Renal cortical epithelial cell (primary cell): Measurements from ENCODE around the gene ITIH4. TPM values are rescaled to one million over a fixed set of nuclear protein-coding genes. Genes with fewer than 3 reads are reported as not detected.

Source experiments
- DNase-seq: peaks from one replicate; pipeline ENCODE4 v3.0.0-alpha.2; 2011; ENCODE audit warnings: low read depth
- total RNA-seq: library from RNA; depleted of rRNA; stranded (reverse); fragments of >200 nt; gene quantifications from 2 replicates; pipeline ENCODE4 v1.2.3, GENCODE V29; 2014

Gene ITIH4
- total RNA-seq, 1 donor from 2014 or later, result 1.9 TPM

GRCh38 chr3:52831500-52832301 is 1.2 kb upstream of the ITIH4 start:
- peak; percentile 79 for DNase-seq

GRCh38 chr3:52829906-52830463 is 487 bp downstream of the ITIH4 start:
- peak; percentile 4 for DNase-seq

- no peak for DNase-seq
Measured at GRCh38 chr3:52829482-52829881, 990 bp downstream of the ITIH4 start.

- peak; percentile 84 for DNase-seq
Measured at GRCh38 chr3:52827866-52828376, 2.6 kb downstream of the ITIH4 start.

GRCh38 chr3:52827441-52827840 is 3.0 kb downstream of the ITIH4 start:
- peak; percentile 72 for DNase-seq

- DNase-seq, result no peak
Measured at GRCh38 chr3:52824037-52824436, 6.4 kb downstream of the ITIH4 start.

GRCh38 chr3:52822363-52822762 is 8.1 kb downstream of the ITIH4 start:
- DNase-seq, result no peak

GRCh38 chr3:52820736-52821135 is 9.7 kb downstream of the ITIH4 start:
- DNase-seq, result no peak

GRCh38 chr3:52819936-52820335 is 10.5 kb downstream of the ITIH4 start:
- no peak for DNase-seq

- no peak for DNase-seq
Measured at GRCh38 chr3:52817860-52818259, 12.6 kb downstream of the ITIH4 start.

- DNase-seq, result no peak
Measured at GRCh38 chr3:52817221-52817620, 13.3 kb downstream of the ITIH4 start.

- DNase-seq, result no peak
Measured at GRCh38 chr3:52816654-52817053, 13.8 kb downstream of the ITIH4 start.

GRCh38 chr3:52816199-52816598 is 14.3 kb downstream of the ITIH4 start:
- DNase-seq, result no peak

- no peak for DNase-seq
Measured at GRCh38 chr3:52813810-52814209, 16.7 kb downstream of the ITIH4 start.

- DNase-seq, result no peak
Measured at GRCh38 chr3:52811452-52812011, 18.9 kb downstream of the ITIH4 start.

- no peak for DNase-seq
Measured at GRCh38 chr3:52810923-52811322, 19.5 kb downstream of the ITIH4 start.

- DNase-seq, result no peak
Measured at GRCh38 chr3:52809662-52810377, 20.7 kb downstream of the ITIH4 start.

- DNase-seq, result no peak
Measured at GRCh38 chr3:52809149-52809548, 21.3 kb downstream of the ITIH4 start.

- DNase-seq, result no peak
Measured at GRCh38 chr3:52805270-52806039, 25.0 kb downstream of the ITIH4 start.

GRCh38 chr3:52801839-52802238 is 28.6 kb downstream of the ITIH4 start:
- DNase-seq, result no peak

- DNase-seq, result no peak
Measured at GRCh38 chr3:52800079-52800478, 30.4 kb downstream of the ITIH4 start.
